Fibroblast of skin of abdomen (primary cell): ENCODE results near the gene C5orf58. TPM values are rescaled to one million over a fixed set of nuclear protein-coding genes. Genes with fewer than 3 reads are reported as not detected.

ENCODE experiments used
- DNase-seq: peaks from one replicate; pipeline ENCODE4 v3.0.0-alpha.2; 2013
- polyA plus RNA-seq, 2 experiments: library from polyadenylated mRNA; unstranded; fragments of 120-200 nt; gene quantifications; one replicate each; pipeline ENCODE4 v1.2.1, GENCODE V29; 2013; ENCODE audit not compliant: insufficient read length in 2 of 2

The C5orf58 gene, protein sequence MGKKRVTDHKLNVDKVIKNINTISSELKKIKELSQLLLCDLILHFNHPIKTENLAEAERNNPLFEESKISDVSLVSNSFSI
- polyA plus RNA-seq (2013, experiment 1 of 2; ENCODE audit: insufficient read length), result not detected
- not detected for polyA plus RNA-seq (2013, experiment 2 of 2; ENCODE audit: insufficient read length)

DNA sequence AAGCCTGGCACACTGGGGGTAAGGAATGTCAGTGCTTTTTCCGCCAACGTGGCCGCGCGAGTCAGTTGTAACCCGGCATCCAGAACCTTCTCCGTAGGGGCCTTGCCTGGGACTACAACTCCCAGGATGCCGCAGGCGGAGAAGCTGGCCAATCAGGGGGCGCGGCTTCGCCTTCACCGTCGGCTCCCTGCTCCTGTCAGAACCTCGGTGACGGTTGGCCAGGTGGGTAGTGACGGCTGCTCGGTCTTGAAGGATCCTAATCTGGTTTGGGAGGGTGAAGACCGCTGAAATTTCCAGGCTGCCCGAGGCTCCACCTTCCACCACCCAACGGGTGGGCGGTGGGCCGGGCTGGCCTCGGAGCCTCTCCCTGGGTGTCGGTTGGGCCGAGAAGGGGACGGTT is at the start of gene C5orf58:
Gene C5orf58, plus strand, starts transcription at position 200 of the 400 bp plus-strand sequence. CDS start 1,992 bp downstream, outside the sequence.
- DNase-seq, result no peak

DNA sequence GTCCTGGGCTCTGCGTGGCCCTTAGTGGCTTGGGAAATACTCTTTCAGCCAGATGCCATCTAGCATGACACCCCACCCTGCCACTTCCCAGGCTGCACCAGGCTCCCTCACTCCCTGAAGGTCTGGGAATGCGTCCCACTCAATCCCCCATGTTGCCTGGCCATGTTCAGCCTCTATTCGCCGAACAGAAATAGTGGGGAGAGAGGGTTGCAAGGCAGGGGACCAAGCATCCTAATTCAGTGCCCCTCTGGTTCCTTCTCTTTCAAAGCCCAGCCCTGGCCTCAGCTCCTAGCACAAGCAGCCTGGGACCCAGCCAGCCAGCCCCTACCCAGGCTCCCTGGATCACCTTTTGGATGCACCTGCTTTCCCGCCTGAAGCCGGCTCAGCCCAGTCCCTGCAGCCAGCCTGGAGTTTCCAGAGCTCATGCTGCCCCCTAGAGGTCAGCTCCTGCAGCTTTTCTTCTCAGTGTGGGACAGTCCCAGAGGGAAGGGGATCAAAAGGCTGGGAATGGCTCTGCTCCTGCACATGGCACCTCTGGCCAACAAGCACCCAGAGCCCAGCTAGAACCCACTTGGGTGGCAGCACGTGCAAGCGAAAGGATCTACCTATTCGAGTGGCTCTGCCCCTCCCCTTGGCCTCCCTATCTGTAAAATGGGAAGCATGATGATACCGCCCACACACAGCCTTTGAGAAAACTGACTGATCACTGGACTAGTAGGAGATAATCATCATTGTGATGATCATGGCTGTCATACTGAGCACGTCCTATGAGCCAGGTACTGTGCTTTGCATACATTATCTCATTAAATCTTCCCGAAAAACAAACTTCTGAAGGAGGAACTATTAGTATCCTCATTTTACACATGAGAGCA is 48.7 kb upstream of the C5orf58 start:
- DNase-seq, result peak; percentile 55

DNA sequence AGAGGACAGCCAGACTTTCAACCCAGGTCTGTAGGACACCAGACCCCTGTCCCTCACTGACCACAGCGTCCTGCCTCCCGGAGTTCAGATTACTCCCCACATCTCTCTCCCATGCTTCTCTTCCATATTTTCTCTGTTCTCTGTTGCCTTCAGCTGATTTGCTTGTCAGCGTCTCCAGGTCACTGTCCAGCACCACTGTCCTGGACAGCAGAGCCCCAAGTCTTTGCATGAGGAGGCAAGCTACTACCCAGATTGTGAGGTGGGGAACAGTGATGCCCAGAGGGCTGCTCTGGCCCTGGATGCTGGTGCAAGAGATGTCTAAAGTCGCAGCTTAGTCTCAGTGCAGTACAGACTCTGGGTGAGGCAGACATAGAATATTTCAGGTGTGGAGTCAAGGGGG is 48.0 kb upstream of the C5orf58 start:
- DNase-seq, result no peak

DNA sequence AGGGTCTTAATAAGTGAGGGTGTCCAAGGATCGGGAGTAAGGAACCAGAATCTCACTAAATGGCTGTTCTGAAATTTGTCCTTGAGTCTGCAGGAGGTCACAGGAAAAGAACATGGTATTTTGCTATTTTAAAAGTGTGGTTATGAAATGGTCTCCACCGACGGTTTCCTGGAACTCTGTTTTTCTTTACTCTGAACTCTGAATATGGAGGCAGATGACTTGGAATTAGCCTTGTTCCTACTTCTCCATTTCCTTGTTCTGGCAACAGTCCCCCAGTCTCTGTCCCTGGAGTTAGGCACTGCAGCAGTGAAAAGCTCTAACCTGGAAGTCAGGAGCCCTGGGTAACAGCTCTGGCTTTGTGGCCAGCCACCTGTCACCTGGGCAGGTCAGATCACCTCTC is 46.6 kb upstream of the C5orf58 start:
- no peak for DNase-seq

DNA sequence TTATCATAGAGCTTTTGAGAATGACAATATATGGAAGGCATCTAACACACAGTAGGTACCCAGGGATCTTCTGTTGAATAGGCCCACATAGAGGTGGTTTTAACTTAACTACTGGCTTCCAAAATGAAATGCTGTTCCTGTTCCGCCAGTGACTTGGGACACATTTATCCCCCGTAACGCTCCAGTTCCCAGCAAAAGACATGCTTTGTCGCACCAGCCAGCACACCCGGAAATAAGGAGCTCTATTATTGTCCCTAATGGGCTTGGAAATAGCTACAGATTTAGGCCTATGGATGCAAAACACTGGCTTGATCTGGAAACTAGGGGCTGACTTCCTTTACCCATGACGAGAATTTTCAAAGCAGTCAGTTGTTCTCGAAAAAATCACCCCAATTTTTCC is 45.9 kb upstream of the C5orf58 start:
- no peak for DNase-seq

DNA sequence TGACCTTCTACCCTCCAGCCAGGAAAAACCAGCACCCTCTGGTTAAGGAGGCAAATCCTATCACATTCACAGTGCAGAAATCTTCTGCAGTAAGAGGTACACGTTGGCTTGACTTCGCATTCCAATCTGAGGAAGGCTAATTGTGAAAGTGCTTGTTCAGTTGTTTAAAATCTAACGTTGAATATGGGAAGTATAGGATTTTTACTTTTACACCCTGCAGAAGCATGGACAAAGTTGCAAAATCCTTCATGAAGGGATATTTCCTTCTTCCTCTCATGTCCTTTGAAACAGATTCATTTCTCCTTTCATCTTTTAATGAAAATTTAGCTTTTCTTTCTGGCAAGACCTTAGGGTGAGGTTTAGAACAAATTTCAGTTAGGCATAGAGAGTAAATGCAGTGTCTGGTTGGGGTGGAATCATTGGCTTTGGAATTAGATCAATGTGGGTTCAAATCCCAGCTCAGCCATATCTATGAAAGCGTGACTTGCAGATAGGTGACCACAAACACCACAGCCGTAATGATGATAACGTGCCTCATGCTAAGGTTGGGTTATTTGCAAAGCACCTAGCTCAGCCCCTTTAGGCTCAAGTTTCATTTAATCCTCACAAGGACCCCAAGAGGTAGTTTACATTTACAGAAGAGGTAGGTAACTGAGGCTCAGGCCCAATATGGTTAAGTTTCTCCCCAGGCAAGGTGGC is 42.2 kb upstream of the C5orf58 start:
- no peak for DNase-seq

DNA sequence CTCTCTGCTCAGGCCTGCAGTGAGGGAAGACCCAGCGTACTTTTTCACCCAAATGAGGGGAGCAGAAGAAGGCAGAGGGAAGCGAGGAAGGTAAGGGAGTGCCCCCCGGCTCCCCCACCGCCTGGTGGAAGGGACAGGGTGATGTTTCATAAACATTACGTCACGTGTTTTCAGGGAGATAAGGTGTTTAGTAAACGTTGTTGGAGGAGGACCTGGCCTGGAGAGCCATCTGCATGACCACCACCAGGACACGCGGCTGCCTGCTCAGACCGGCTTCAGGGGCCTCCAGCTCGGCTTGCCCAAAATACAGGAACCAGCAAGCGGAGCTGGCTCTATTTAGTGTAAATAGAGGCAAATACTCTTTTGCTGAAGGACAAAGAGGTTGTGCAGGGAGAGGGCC is 40.0 kb upstream of the C5orf58 start:
- DNase-seq, result no peak

DNA sequence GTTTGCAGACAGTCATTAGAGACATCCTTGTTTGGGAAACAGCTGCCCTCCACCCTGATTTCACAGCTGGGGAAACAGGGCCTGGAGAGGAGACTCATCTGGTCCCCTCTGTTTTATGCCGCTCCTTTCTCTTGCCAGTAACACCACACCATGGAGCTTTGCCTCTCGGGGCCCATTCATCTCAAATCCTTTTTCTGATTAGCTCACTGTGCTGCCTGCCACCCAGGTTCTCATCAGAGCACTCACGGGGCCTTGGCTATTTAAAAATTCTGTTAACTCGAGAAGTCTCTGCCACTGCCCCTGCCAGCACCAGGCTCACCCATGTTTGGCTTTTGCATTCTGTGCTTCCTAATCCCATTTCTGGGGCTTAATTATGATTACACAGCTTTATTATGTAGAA is 36.8 kb upstream of the C5orf58 start:
- DNase-seq, result no peak

DNA sequence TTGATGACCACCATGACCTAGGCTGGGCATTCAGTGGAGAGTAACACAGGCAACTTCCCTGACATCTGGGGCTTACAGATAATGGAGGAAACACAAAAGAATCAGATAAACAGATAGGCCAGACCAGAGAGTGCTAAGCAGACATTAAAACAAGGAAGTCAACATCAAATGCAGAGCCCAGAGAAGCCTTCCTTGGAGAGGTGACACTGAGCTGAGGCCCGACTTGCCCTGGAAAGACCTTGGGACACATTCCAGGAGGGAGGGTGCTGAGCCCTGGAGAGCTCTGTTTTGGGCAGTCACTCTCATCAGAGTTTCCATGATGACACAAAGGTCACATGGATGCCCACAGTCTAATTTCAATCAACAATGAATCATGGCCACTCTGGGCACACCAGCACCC is 31.9 kb upstream of the C5orf58 start:
- no peak for DNase-seq

DNA sequence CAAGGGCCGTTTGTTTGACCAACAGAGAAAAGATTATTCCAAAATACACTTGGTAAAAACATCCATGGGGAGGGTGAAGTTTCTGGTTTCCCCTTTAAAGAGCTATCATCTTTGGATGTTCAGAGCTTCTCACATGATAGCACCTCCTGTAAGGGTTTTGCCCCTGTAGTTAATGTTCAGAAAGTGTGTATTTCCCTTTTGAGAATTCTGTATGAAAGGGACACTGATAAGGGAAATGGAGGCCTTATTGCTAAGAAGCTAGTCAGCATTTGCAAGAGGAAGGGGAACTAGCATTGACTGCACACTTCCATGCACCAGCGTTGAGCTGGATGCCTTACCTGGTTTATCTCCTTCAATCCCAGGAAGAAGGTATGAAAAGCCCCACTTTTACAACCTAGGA is 31.5 kb upstream of the C5orf58 start:
- DNase-seq, result no peak

DNA sequence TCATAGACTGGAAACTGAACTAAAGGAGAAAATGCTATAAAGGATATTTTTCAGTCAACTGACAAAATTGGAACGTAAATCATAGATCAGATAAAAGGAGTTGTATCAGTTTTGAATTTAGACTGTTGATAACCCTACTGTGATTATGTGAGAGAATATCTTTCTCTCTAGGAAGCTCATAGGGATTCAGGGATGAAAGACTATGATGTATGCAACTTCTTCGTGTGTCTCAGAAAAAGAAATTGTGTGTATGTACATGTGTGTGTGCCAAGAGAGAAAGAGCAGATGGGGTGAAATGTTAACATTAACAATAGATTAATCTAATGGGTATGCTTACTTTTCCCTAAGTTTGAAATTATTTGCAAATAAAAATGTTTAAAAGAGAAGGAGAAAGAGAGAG is 30.7 kb upstream of the C5orf58 start:
- DNase-seq, result no peak

DNA sequence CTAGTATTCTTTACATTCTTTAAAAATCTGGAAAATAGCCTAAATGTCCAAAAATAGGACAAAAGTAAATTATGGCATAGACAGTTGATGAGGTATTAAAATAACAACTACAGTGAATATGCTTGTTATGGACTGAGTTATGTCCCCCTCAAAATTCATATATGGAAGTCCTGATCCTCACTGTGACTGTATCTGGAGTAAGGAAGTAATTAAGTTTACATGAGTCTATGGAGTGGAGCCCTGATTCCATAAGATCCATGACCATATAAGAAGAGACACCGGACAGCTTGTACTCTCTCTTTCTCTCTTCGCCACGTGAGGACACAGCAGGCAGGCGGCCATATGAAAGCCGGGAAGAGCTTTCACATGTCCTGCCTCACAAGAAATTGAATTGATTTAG is 28.6 kb upstream of the C5orf58 start:
- DNase-seq, result no peak

DNA sequence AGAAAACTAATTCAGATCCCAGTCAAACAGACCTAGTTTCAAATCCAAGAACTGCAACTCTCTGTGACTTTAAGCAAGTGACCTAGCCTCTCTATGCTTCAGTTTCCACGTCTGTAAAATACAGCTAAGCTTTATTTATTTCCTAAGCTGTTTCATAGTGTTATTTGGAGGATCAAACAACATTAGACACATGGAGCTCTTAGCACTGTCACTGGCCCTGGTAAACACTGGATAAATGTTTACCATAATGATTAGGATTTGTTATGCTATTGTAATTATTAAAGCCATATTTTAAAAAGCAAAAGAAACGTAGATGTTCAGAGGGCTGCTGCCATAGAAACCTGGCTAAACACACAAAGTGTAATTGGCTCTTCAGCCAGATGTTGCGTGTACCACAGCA is 26.6 kb upstream of the C5orf58 start:
- no peak for DNase-seq

DNA sequence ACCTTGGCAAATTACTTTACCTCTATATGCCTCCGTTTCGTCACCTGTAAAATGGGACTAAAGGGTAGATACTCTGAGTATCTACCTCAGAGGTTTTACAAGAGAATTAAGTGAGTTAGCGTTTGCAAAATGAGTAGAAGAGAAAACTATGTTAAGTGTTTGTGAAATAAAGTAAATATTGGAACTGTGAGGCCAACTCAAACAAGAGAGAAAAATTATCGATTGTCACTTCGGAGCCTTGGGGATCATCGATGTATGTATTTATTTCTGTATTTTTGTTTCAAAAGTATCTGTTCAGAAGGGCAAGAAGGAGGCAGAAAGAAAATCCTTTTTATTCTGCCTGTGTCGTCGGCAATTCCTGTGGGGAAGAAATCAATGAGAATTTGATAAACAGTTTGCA is 25.8 kb upstream of the C5orf58 start:
- no peak for DNase-seq

DNA sequence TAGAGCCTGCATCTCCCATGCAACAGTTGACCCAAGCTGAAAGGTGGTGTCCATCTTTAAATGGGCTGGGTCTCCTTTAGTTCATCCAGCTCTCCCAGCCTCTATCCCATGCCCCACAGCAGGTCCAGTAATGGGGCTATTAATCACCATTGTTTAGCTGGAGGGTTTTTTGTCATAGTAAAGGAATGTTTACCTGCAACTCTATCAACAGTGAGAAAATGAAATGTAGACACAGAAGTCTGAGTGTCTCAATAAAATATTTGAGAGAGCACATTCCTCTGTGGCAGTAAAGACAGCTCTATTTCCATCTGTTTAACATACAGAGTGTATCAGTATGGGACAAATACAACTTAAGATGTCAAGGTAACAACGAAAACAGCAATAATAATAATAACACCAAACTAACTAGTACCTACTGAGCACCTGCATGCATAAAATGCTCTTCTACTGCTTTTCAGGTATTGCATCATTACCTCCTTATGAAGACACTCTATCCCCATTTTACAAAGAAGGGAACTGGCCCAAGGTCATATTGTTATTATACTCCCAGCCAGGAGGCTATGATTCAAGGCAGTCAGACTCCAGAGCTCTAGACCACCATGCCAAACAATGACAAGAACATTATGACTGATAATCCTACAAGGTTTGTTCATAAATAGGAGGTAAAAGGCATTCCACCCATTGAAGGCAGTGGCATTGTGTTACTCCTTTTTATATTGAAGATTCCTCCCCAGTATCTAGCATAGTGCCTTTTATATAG is 21.0 kb upstream of the C5orf58 start:
- no peak for DNase-seq

DNA sequence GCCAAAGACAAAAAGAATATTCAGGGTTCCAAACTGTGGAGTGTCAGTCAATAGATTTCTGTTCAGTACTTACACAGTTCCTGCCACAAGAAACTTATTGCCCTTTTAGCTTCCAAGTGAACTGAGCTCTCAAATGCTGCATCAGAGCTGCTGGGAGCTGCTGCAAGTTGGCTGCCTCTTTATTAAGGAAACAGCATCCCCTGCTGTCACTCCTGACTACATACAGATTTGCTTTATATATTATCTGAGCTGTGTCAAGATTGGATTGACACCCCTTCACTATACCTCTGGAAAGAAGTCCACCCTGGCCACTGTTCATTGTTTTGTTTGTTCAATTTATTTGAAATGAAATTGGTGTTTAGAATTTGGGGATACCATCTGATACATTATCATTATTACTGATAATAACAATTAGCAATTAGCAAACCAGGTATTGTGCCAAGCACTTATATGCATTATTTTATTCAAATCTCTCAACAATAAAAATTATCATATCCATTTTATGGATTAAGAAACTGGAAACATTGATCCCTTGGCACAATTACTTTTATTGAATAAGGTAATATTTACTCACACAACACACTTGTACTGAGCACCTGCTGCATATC is 16.4 kb upstream of the C5orf58 start:
- peak; percentile 58 for DNase-seq

DNA sequence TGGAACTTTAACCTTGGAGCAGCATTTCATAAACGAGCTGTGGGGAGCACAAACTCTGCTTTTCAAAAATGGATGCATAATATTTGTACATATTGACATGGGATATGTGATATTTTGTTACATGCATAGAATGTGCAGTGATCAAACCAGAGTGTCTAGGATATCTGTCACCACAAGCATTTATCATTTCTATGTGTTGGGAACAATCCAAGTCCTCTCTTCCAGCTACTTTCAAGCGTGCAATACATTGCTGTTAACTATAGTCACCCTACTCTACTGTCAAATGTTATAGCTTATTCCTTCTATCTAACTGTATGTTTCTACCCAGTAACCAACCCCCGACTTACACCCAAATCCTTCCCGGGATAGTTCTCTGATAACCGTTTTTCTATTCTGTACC is 15.0 kb upstream of the C5orf58 start:
- DNase-seq, result peak; percentile 50

DNA sequence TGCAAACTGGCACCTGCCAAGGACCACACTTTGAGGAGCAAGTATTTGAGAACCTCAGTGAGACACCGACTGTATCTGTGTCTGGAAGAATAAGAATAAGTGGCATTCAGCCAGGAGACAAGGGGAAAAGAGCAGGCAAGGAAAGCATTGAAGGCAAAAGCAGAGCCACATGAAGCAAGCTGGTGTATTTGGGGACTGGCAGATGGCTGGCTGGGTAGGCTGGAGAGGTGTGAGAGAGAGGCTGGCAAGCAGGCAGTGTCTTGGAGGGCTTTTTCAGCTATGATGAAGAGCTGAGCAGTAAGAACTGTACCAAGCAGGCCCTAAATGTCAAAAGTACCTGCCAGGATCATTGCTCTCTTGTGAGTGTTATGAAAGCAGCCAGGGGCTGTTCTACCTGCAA is 14.1 kb upstream of the C5orf58 start:
- no peak for DNase-seq

DNA sequence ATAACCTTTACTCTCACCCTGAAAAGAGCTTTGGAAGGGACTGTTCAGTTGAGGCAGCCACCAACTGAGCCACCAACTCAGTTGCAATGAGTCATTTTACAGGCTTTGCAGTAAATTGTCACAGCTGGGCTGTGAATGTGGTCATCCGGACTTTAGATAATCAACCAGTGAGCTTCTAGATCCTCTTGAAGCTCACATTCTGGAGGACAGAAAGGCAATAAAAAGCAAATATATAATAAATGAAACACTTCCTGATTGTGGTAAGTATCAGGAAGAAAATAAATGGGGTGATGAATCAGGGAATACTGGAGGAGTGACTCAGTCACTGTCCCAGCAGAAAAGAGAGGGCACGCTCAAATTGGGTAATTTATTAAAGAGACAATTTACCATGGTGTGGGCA is 13.2 kb upstream of the C5orf58 start:
- peak; percentile 78 for DNase-seq

DNA sequence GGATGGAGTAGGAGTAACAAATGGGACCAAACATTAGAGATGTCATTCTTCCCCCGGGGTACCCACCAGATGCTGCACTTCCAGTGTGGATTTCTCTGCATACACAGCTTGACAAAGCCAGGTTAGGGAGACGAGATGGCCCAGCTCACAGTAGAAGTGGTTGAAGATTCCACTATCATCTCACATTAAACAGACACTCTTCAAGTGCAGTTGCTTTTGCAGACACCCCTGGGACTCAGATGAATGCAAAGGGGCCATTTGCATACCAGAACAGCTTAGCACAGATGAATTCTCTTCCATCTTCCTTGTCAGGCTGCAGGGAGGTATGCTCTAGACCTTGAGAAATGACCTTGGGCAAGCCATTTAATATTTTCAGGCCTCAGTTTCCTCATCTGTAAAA is 12.6 kb upstream of the C5orf58 start:
- no peak for DNase-seq

DNA sequence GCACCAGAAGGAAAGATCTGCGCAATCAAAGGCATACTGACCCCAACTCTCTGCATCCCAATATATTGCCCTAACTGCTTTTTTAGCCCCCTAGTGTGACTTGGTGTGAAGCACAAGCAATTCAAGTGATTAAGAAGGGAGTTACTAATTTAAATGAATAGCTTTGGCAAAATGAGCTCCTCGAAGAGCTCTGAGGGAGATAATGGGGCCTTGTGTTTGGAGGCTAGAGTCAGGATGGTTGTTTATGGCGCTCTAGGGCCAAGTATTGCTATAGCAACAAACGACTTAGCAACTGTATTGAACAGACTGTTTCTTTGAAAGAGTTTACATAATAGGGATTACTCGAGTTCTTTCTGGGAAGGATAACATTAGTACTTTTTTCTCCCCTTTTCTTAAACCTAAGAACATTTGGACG is 11.5 kb upstream of the C5orf58 start:
- no peak for DNase-seq

DNA sequence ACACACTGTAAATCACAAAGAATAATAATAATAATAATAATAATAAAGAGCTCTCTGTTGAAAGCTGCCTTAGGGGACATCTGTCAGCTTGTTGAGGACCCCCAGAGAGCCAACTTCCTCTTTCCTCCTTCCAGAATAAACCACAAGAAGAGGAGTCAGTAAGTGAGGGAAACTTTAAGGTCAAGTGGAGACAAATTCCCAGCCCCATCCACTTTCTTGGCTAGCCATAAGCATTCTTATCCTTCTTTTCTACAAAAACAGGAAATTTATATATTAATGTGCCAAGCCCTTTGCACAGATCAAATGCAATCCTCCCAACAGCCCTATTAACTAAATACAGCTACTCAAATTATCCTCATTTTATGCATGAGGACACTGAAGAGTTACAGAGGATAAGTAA is 9.4 kb upstream of the C5orf58 start:
- no peak for DNase-seq

DNA sequence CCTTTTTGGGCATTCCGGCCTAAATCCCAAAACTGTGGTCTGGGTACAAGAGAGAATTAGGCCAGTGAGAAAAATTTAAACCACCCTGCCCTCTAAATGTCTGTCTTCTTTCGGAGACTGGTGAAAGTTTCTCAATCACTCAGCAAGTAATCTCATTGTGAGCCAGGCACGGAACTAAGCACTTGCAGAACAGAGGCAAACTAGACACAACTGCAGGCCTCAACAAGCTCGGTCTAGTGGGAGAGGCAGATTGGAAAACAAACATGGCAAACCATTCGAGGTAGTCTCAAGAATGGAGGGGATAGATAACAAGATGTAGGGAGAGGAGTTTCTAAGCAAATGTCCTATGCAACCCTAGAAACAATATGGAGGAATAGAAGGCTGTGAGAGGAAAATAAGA is 8.9 kb upstream of the C5orf58 start:
- DNase-seq, result no peak
